Upper lobe of left lung (tissue), 6 donors: ENCODE results near the gene NTN1. TPM values are rescaled to one million over a fixed set of nuclear protein-coding genes. Genes with fewer than 3 reads are reported as not detected.

ENCODE experiments used
- ATAC-seq, 2 donors: fragments of 200-7000 bp; cut with Tn5 transposase; one replicate each; pipeline ENCODE4 v1.9.1; 2022; ENCODE audit warnings: mild to moderate bottlenecking in 2 of 2, moderate library complexity in 2 of 2; ENCODE audit not compliant: low FRiP score in 2 of 2
- DNase-seq, 2 donors: peaks; one replicate each; pipeline ENCODE4 v3.0.0-alpha.2; 2019 to 2020
- H3K27ac ChIP-seq, 4 donors: fragments of 200-600 bp; sonication (generic); one replicate each; pipeline ENCODE4 v1.5.1; 2016 to 2019
- H3K27me3 ChIP-seq, 4 donors: fragments of 200-600 bp; sonication (generic); one replicate each; pipeline ENCODE4 v1.5.1; 2017 to 2019
- H3K36me3 ChIP-seq, 4 donors: fragments of 200-600 bp; sonication (generic); one replicate each; pipeline ENCODE4 v1.5.1; 2016 to 2019
- H3K4me1 ChIP-seq, 4 donors: fragments of 200-600 bp; sonication (generic); one replicate each; pipeline ENCODE4 v1.5.1; 2018 to 2019
- H3K4me3 ChIP-seq, 4 donors: fragments of 200-600 bp; sonication (generic); one replicate each; pipeline ENCODE4 v1.5.1; 2017 to 2019; ENCODE audit warnings: mild to moderate bottlenecking in 2 of 4, moderate library complexity in 1 of 4
- H3K9me3 ChIP-seq, 4 donors: fragments of 200-600 bp; sonication (generic); one replicate each; pipeline ENCODE4 v1.5.1; 2018 to 2019
- EP300 ChIP-seq, 4 donors: sonication (generic); formaldehyde crosslinking; IDR thresholded peaks; one replicate each; pipeline ENCODE4 v1.5.1; 2017; ENCODE audit warnings: antibody characterized with exemption in 4 of 4, control low read depth in 2 of 4
- POLR2A ChIP-seq, 4 donors: fragments of 450-650 bp; IDR thresholded peaks; one replicate each; pipeline ENCODE4 v1.5.1; 2016 to 2017; ENCODE audit warnings: antibody characterized with exemption in 4 of 4, mild to moderate bottlenecking in 2 of 4
- POLR2AphosphoS5 ChIP-seq, 2 donors: sonication (generic); formaldehyde crosslinking; IDR thresholded peaks; one replicate each; pipeline ENCODE4 v1.5.1; 2017; ENCODE audit warnings: antibody characterized with exemption in 2 of 2
- WGBS, 2 donors: methylation state at CpG; one replicate each; pipeline ENCODE4 v1.1.5; 2017 to 2018; 5-methylcytosine and 5-hydroxymethylcytosine counted together
- total RNA-seq, 6 donors: library from RNA; depleted of rRNA in 4 of 6; stranded (reverse); fragments of >200 nt in 4 of 6; gene quantifications; one replicate each; pipeline versions ENCODE4 v1.1.0 to v1.2.1, GENCODE V29; 2016 to 2021
- TF ChIP-seq, protein P1 (sequence below), 6 experiments: fragments of 450-650 bp in 4 of 6; fragments of 200-600 bp in 2 of 6; sonication (generic) in 2 of 6; IDR thresholded peaks; one replicate each; pipeline ENCODE4 v1.5.1; 2016 to 2019; ENCODE audit warnings: antibody characterized with exemption in 6 of 6
- donor health status: DM: no; HTN: no; CAD: no; lungs with moderate emphysema.
- donor health status: DM: no; HTN: yes; CAD: no; lungs with severe emphysema.

The NTN1 gene
- total RNA-seq, 6 donors from 2014 or later: 2.6 to 9.1 (median 4.1) TPM

DNA sequence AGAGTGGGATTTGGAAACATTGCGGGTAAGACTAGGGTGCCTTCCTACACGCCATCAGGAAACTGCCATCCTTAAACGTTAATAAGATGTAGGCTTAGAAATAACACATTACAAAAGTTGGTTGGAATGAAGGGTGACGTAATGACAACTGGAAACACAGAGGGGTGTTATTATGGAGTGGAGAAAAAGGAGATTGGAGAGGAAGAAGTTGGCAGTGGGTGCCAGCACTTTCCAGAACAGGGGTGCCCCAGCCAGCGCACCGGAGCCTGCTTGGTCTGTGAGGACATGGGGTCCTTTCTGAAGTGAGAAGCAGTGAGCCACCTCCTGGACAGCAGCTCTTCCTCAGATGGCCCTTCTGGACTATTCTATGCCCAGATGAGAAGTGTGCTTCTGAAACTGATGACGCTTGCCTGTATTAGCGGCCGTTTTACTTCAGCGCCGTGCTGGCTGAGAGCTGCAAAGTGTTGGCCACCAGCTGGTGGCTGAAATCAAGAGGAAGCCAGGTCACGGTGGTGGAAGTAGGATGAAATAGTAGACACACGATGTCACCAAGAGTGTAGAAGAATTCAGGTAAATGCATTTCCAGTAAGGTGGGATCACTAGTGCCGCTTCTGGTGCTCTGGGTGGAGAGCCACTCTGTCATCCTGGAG is 244.8 kb downstream of the NTN1 start:
- H3K4me3 ChIP-seq: no peak overlapping the region
- ATAC-seq: no peak
- H3K9me3 ChIP-seq: no peaks in the 10 kb centered on the region
- 84 to 93% methylated on average over 14 of the region's 14 CpGs for WGBS, 2 donors
- peaks cover 0 to under 1% (median 0%) of the 10 kb centered on the region in 4 donors for H3K4me1 ChIP-seq
- no peak for TF ChIP-seq EP300 (IDR thresholded peaks at IDR 0.05)
- TF ChIP-seq, protein P1, sequence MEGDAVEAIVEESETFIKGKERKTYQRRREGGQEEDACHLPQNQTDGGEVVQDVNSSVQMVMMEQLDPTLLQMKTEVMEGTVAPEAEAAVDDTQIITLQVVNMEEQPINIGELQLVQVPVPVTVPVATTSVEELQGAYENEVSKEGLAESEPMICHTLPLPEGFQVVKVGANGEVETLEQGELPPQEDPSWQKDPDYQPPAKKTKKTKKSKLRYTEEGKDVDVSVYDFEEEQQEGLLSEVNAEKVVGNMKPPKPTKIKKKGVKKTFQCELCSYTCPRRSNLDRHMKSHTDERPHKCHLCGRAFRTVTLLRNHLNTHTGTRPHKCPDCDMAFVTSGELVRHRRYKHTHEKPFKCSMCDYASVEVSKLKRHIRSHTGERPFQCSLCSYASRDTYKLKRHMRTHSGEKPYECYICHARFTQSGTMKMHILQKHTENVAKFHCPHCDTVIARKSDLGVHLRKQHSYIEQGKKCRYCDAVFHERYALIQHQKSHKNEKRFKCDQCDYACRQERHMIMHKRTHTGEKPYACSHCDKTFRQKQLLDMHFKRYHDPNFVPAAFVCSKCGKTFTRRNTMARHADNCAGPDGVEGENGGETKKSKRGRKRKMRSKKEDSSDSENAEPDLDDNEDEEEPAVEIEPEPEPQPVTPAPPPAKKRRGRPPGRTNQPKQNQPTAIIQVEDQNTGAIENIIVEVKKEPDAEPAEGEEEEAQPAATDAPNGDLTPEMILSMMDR (IDR thresholded peaks at IDR 0.05): no peak
- no peak for TF ChIP-seq POLR2AphosphoS5 (IDR thresholded peaks at IDR 0.05)
- no peak for TF ChIP-seq POLR2A (IDR thresholded peaks at IDR 0.05)
- DNase-seq: no peak
- no peaks in the 10 kb centered on the region for H3K36me3 ChIP-seq
- H3K27ac ChIP-seq: no peak overlapping the region
- no peaks in the 10 kb centered on the region for H3K27me3 ChIP-seq

DNA sequence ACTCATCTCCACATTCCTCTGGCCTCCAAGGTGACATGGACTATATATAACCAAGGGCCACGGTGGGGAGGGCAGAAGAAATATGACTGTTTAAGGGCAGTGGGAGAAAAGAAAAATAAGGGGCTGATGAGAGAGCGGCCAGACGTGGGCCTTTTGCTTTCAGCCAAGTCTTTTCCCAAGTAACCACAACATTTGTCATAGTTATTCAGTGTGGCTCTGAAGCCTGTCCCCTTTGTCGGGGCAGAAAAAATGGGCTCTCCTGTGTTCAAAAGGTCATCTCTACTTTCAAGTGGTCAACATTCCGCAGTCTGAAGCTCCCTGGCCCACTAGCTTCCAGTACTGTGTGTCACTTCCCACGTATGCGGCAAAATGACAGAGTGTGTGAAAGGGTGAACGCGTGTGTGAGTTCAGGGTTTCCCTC is 245.4 kb downstream of the NTN1 start:
- TF ChIP-seq POLR2AphosphoS5 (IDR thresholded peaks at IDR 0.05) (no peak), POLR2A (IDR thresholded peaks at IDR 0.05) (no peak), EP300 (IDR thresholded peaks at IDR 0.05) (no peak)
- TF ChIP-seq, protein P1 (IDR thresholded peaks at IDR 0.05): no peak

GRCh38 chr17:9268546-9268945 is 247.2 kb downstream of the NTN1 start:
- DNase-seq (no peak), ATAC-seq (no peak)
- TF ChIP-seq EP300 (IDR thresholded peaks at IDR 0.05) (no peak), POLR2A (IDR thresholded peaks at IDR 0.05) (no peak), POLR2AphosphoS5 (IDR thresholded peaks at IDR 0.05) (no peak)
- no peaks in the 10 kb centered on the region for H3K9me3 ChIP-seq
- H3K4me3 ChIP-seq: no peak overlapping the region
- no peaks in the 10 kb centered on the region for H3K4me1 ChIP-seq
- H3K27me3 ChIP-seq: no peaks in the 10 kb centered on the region
- H3K36me3 ChIP-seq: no peaks in the 10 kb centered on the region
- 96 to 98% methylated on average over 6 of the region's 6 CpGs for WGBS, 2 donors
- no peak overlapping the region for H3K27ac ChIP-seq

More for the DNA sequence above, 245.4 kb downstream of the NTN1 start:
- H3K9me3 ChIP-seq: no peaks in the 10 kb centered on the region
- no peak overlapping the region for H3K27ac ChIP-seq
- no peak for DNase-seq
- H3K27me3 ChIP-seq: no peaks in the 10 kb centered on the region
- no peaks in the 10 kb centered on the region for H3K4me1 ChIP-seq
- WGBS, 2 donors: 84 to 95% methylated on average over 9 of the region's 9 CpGs
- ATAC-seq: no peak
- no peak overlapping the region for H3K4me3 ChIP-seq
- no peaks in the 10 kb centered on the region for H3K36me3 ChIP-seq

GRCh38 chr17:9269350-9270035 is 248.2 kb downstream of the NTN1 start:
- Histone ChIP-seq H3K27me3 (no peaks in the 10 kb centered on the region), H3K4me1 (no peaks in the 10 kb centered on the region), H3K4me3 (no peak overlapping the region), H3K27ac (no peak overlapping the region), H3K9me3 (no peaks in the 10 kb centered on the region), H3K36me3 (no peaks in the 10 kb centered on the region)
- TF ChIP-seq, protein P1 (IDR thresholded peaks at IDR 0.05): no peak
- TF ChIP-seq POLR2A (IDR thresholded peaks at IDR 0.05) (no peak), POLR2AphosphoS5 (IDR thresholded peaks at IDR 0.05) (no peak), EP300 (IDR thresholded peaks at IDR 0.05) (no peak)
- ATAC-seq (no peak), DNase-seq (no peak)
- 86 to 90% methylated on average over 7 of the region's 7 CpGs for WGBS, 2 donors

DNA sequence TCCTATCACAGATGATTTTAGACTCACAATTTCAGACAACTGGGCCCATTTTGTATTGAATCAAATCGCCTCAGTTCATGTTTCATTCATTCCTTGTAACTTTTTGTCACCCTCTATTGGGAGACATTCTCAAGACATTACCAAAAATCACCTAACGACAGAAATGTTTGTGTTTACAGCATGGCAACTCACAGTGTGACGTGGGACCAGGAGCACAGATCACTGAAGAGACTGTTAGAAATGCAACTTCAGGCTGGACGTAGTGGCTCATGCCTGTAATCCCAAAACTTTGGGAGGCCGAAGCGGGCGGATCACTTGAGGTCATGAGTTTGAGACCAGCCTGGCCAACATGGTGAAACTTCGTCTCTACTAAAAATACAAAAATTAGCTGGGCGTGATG is 249.6 kb downstream of the NTN1 start:
- no peak for ATAC-seq
- H3K36me3 ChIP-seq: no peaks in the 10 kb centered on the region
- no peak for DNase-seq
- WGBS, 2 donors: 91 to 94% methylated on average over 9 of the region's 9 CpGs
- H3K27ac ChIP-seq: no peak overlapping the region
- H3K27me3 ChIP-seq: no peaks in the 10 kb centered on the region
- H3K9me3 ChIP-seq: no peaks in the 10 kb centered on the region
- H3K4me3 ChIP-seq: no peak overlapping the region
- TF ChIP-seq POLR2AphosphoS5 (IDR thresholded peaks at IDR 0.05) (no peak), EP300 (IDR thresholded peaks at IDR 0.05) (no peak), POLR2A (IDR thresholded peaks at IDR 0.05) (no peak)
- TF ChIP-seq, protein P1 (IDR thresholded peaks at IDR 0.05): no peak
- no peaks in the 10 kb centered on the region for H3K4me1 ChIP-seq
